Spinal cord (tissue), 10 donors: ENCODE results near the gene RGS11. TPM values are rescaled to one million over a fixed set of nuclear protein-coding genes. Genes with fewer than 3 reads are reported as not detected.
"Not testable (repeated sequence)": the region's sequence is repeated elsewhere in the genome, so short reads cannot be mapped to it uniquely, and the experiment has no call there.

Experiments
- DNase-seq, 6 donors: peaks; one replicate each; pipeline versions ENCODE4 v3.0.0 to v3.0.0-alpha.2; 2013 to 2015; ENCODE audit warnings: low spot score in 6 of 6, low read depth in 4 of 6
- H3K27ac ChIP-seq: one replicate; pipeline ENCODE4 v1.5.1; 2013; ENCODE audit warnings: low read depth, low read length, control low read depth
- H3K27me3 ChIP-seq: one replicate; pipeline ENCODE4 v1.6.1; 2013; ENCODE audit warnings: low read length; ENCODE audit not compliant: control insufficient read depth, insufficient read depth
- H3K36me3 ChIP-seq: one replicate; pipeline ENCODE4 v1.6.1; 2013; ENCODE audit warnings: low read length; ENCODE audit not compliant: control insufficient read depth, insufficient read depth
- H3K4me1 ChIP-seq: one replicate; pipeline ENCODE4 v1.6.1; 2013; ENCODE audit warnings: low read length; ENCODE audit not compliant: control insufficient read depth, insufficient read depth
- H3K4me3 ChIP-seq: one replicate; pipeline ENCODE4 v1.5.1; 2013; ENCODE audit warnings: low read depth, low read length, control low read depth
- H3K9me3 ChIP-seq: one replicate; pipeline ENCODE4 v1.6.1; 2013; ENCODE audit warnings: low read length; ENCODE audit not compliant: control insufficient read depth, insufficient read depth
- WGBS: methylation state at CpG from one replicate; pipeline ENCODE4 v1.1.5; 2013; ENCODE audit warnings: missing lambda C conversion rate; ENCODE audit not compliant: insufficient coverage; 5-methylcytosine and 5-hydroxymethylcytosine counted together
- polyA plus RNA-seq, 2 donors: library from polyadenylated mRNA; unstranded; fragments of 120-200 nt; gene quantifications; one replicate each; pipeline ENCODE4 v1.2.1, GENCODE V29; 2013; ENCODE audit not compliant: insufficient read length in 2 of 2
- total RNA-seq, 2 donors: library from RNA; depleted of rRNA in 1 of 2; stranded (reverse); fragments of 120-200 nt in 1 of 2; fragments of >200 nt in 1 of 2; gene quantifications; one replicate each; pipeline versions ENCODE4 v1.2.3 to v1.2.4, GENCODE V29; 2013 to 2014
- donor health status: healthy.

RGS11 gene
- total and polyA plus RNA-seq, 4 donors, result 7.9 to 47.5 (median 21.2) TPM

DNA sequence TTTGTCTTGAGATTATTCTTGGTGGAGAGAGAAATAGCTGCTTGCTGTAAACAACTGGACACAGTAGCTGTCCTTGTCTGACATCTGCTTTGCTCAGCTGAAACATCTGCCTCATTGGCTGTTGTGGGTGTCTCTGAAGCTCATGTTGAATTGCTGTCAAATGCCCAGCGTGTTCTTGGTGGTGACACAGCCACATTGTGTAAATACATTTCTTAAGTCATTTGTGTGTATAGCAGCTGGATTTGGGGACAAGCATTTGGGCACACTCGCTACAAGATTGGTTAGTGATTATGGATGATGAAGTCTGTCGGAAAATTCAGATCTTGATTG is 35.8 kb downstream of the RGS11 start:
- no peaks in the 10 kb centered on the region for H3K27me3 ChIP-seq
- 50% methylated on average over 1 of the region's 3 CpGs for WGBS
- peaks cover 1% of the 10 kb centered on the region for H3K36me3 ChIP-seq

GRCh38 chr16:234468-235305 is 41.1 kb downstream of the RGS11 start, which contains the start of gene FAM234A:
Gene FAM234A, plus strand, starts transcription at chr16:234821. Its CDS starts 19,593 bp downstream, at chr16:254414.
- H3K27ac ChIP-seq, result peak within 1 kb of the TSS; percentile 99
- H3K9me3 ChIP-seq, result no peaks in the 10 kb centered on the region
- H3K4me1 ChIP-seq, result peaks cover 24% of the 10 kb centered on the region
- peak within 1 kb of the TSS; percentile 89 for H3K4me3 ChIP-seq
- DNase-seq, result peak; percentile 86 to 98 (median 90)
- under 1% methylated on average over 85 of the region's 85 CpGs for WGBS
- H3K36me3 ChIP-seq, result no peaks in the 10 kb centered on the region
- no peaks in the 10 kb centered on the region for H3K27me3 ChIP-seq

More for the DNA sequence above, 35.8 kb downstream of the RGS11 start:
- H3K4me1 ChIP-seq, result peaks cover 11% of the 10 kb centered on the region
- peak in 3 of 6 donors; percentile 3 to 61 (median 5) for DNase-seq
- no peaks in the 10 kb centered on the region for H3K9me3 ChIP-seq
- H3K27ac ChIP-seq, result peak overlapping the region; percentile 57
- no peak overlapping the region for H3K4me3 ChIP-seq

DNA sequence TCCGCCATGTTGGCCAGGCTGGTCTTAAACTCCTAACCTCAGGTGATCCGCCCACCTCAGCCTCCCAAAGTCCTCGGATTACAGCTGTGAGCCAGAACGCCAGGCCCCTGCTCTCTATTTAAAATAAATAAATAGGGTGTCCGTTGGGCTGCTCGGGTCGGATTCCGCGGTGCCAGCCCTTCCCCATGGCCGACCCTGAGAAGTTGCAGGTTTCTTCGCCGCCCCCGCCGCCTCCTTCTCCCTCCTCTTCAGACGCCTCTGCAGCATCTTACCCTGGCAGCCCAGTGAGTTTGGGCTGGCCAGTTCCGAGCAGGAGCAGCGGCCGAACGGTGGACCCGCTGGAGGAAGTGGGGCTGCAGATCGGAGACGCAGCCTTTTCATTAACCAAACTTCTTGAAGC is 44.8 kb downstream of the RGS11 start:
- 80% methylated on average over 17 of the region's 22 CpGs for WGBS
- Histone ChIP-seq H3K4me1 (peaks cover 27% of the 10 kb centered on the region), H3K27ac (no peak overlapping the region), H3K4me3 (no peak overlapping the region), H3K27me3 (no peaks in the 10 kb centered on the region), H3K9me3 (no peaks in the 10 kb centered on the region), H3K36me3 (peaks cover 8% of the 10 kb centered on the region)
- DNase-seq, result no peak

DNA sequence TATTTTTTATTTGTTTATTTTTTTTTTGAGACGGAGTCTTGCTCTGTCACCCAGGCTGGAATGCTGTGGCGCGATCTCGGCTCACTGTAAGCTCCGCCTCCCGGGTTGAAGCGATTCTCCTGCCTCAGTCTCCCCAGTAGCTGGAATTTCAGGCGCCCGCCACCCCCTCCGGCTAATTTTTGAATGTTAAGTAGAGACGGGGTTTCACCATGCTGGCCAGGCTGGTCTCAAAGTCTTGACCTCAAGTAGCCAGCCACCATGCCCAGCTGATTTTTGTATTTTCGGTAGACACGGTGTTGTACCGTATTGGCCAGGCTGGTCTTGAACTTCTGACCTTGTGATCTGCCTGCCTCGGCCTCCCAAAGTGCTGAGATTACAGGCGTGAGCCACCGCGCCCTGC is 45.4 kb downstream of the RGS11 start:
- H3K9me3 ChIP-seq, H3K27me3 ChIP-seq, H3K27ac ChIP-seq, H3K4me3 ChIP-seq, DNase-seq: not testable (repeated sequence)
- H3K36me3 ChIP-seq, result peaks cover 13% of the 10 kb centered on the region
- H3K4me1 ChIP-seq, result peaks cover 22% of the 10 kb centered on the region
- 95% methylated on average over 18 of the region's 18 CpGs for WGBS

- H3K4me3 ChIP-seq, result peak overlapping the region; percentile 94
- H3K27me3 ChIP-seq, result no peaks in the 10 kb centered on the region
- DNase-seq, result no peak
- peaks cover 18% of the 10 kb centered on the region for H3K36me3 ChIP-seq
- H3K27ac ChIP-seq, result no peak overlapping the region
- H3K9me3 ChIP-seq, result no peaks in the 10 kb centered on the region
- peaks cover 17% of the 10 kb centered on the region for H3K4me1 ChIP-seq
- WGBS, result 53% methylated on average over 4 of the region's 22 CpGs
These were observed 45.9 kb downstream of the RGS11 start for GRCh38 chr16:229731-230281.

GRCh38 chr16:228852-229730 is 46.7 kb downstream of the RGS11 start, which contains the start of gene LUC7L:
Gene LUC7L, minus strand, starts transcription at chr16:229449. Its CDS starts 110 bp downstream, at chr16:229339.
- peak within 1 kb of the TSS; percentile 94 for H3K4me3 ChIP-seq
- peak; percentile 88 to 98 (median 92) for DNase-seq
- H3K9me3 ChIP-seq, result no peaks in the 10 kb centered on the region
- peaks cover 14% of the 10 kb centered on the region for H3K4me1 ChIP-seq
- WGBS, result under 1% methylated on average over 75 of the region's 88 CpGs
- peak within 1 kb of the TSS; percentile 98 for H3K27ac ChIP-seq
- H3K27me3 ChIP-seq, result no peaks in the 10 kb centered on the region
- peaks cover 23% of the 10 kb centered on the region for H3K36me3 ChIP-seq

GRCh38 chr16:228151-228851 is 47.4 kb downstream of the RGS11 start:
- no peaks in the 10 kb centered on the region for H3K9me3 ChIP-seq
- H3K4me3 ChIP-seq, result peak overlapping the region; percentile 94
- peaks cover 31% of the 10 kb centered on the region for H3K36me3 ChIP-seq
- 0% methylated on average over 5 of the region's 9 CpGs for WGBS
- H3K27ac ChIP-seq, result peak overlapping the region; percentile 98
- no peaks in the 10 kb centered on the region for H3K27me3 ChIP-seq
- H3K4me1 ChIP-seq, result peaks cover 8% of the 10 kb centered on the region
- DNase-seq, result peak in 1 of 6 donors; percentile 49

GRCh38 chr16:220021-220420 is 55.7 kb downstream of the RGS11 start:
- H3K36me3 ChIP-seq, result peaks cover 81% of the 10 kb centered on the region
- no CpG with 5 or more reads among the region's 4 CpGs for WGBS
- no peaks in the 10 kb centered on the region for H3K27me3 ChIP-seq

More at GRCh38 chr16:220021-220420, 55.7 kb downstream of the RGS11 start:
- Histone ChIP-seq H3K4me1 (no peaks in the 10 kb centered on the region), H3K4me3 (no peak overlapping the region), H3K9me3 (no peaks in the 10 kb centered on the region), H3K27ac (no peak overlapping the region)
- no peak for DNase-seq
